COR-L47 (cell line): Measurements from ENCODE around the gene HECW1.
"Not testable (repeated sequence)": the region's sequence is repeated elsewhere in the genome, so short reads cannot be mapped to it uniquely, and the experiment has no call there.

ENCODE experiments used
- DNase-seq: peaks from one replicate; lab custom pipeline; 2025; lab: John Stamatoyannopoulos, UW

Gene HECW1

GRCh38 chr7:43542716-43543115 is 430.3 kb downstream of the HECW1 start:
- no peak for DNase-seq

- no peak for DNase-seq
These were observed 433.8 kb downstream of the HECW1 start for GRCh38 chr7:43546231-43546630.

- no peak for DNase-seq
These were observed 438.0 kb downstream of the HECW1 start for GRCh38 chr7:43550427-43550826.

- DNase-seq = no peak
These were observed 439.7 kb downstream of the HECW1 start for GRCh38 chr7:43552122-43552521.

- DNase-seq = no peak
These were observed 441.6 kb downstream of the HECW1 start for GRCh38 chr7:43553999-43554398.

- no peak for DNase-seq
These were observed 442.0 kb downstream of the HECW1 start for GRCh38 chr7:43554423-43554822.

GRCh38 chr7:43557831-43558495 is 445.5 kb downstream of the HECW1 start:
- DNase-seq = no peak

GRCh38 chr7:43559171-43559945 is 446.9 kb downstream of the HECW1 start:
- DNase-seq = no peak

GRCh38 chr7:43559946-43560335 is 447.5 kb downstream of the HECW1 start:
- no peak for DNase-seq

GRCh38 chr7:43560742-43561330 is 448.4 kb downstream of the HECW1 start:
- DNase-seq = no peak

GRCh38 chr7:43562383-43562782 is 449.9 kb downstream of the HECW1 start:
- DNase-seq = no peak

GRCh38 chr7:43565786-43566185 is 453.3 kb downstream of the HECW1 start:
- no peak for DNase-seq

GRCh38 chr7:43568529-43568928 is 456.1 kb downstream of the HECW1 start:
- no peak for DNase-seq

- no peak for DNase-seq
These were observed 457.0 kb downstream of the HECW1 start for GRCh38 chr7:43569424-43569823.

- DNase-seq = no peak
These were observed 458.4 kb downstream of the HECW1 start for GRCh38 chr7:43570688-43571365.

GRCh38 chr7:43572516-43573049 is 460.1 kb downstream of the HECW1 start:
- DNase-seq = no peak

GRCh38 chr7:43573832-43574231 is 461.4 kb downstream of the HECW1 start:
- not testable (repeated sequence) for DNase-seq

GRCh38 chr7:43575506-43575905 is 463.1 kb downstream of the HECW1 start:
- DNase-seq = no peak

- DNase-seq = no peak
These were observed 463.8 kb downstream of the HECW1 start for GRCh38 chr7:43576241-43576640.

- DNase-seq = no peak
These were observed 465.1 kb downstream of the HECW1 start for GRCh38 chr7:43577485-43577951.

GRCh38 chr7:43582503-43583423 is 470.3 kb downstream of the HECW1 start, which contains the start of gene STK17A:
TSS of gene STK17A (plus strand) at chr7:43583108. CDS start at chr7:43583244, 136 bp downstream.
- peak; percentile 79 for DNase-seq
